ENCODE measurements around the gene B3GALT5.
"Not testable (repeated sequence)": the region's sequence is repeated elsewhere in the genome, so short reads cannot be mapped to it uniquely, and the experiment has no call there.

B3GALT5 gene

GRCh38 chr21:39612233-39613040 is at the start of gene B3GALT5:
TSS of gene B3GALT5 (plus strand) at chr21:39612940. CDS start at chr21:39660560, 47,620 bp downstream.
- DNase-seq (ENCODE audit: low read depth), result peak; percentile 38

GRCh38 chr21:39564200-39564599 is 48.5 kb upstream of the B3GALT5 start:
- no peak for DNase-seq (ENCODE audit: low read depth)

GRCh38 chr21:39567180-39567972 is 45.4 kb upstream of the B3GALT5 start:
- no peak for DNase-seq (ENCODE audit: low read depth)

- no peak for DNase-seq (ENCODE audit: low read depth)
These were observed 44.4 kb upstream of the B3GALT5 start for GRCh38 chr21:39568361-39568760.

GRCh38 chr21:39575775-39576174 is 37.0 kb upstream of the B3GALT5 start:
- DNase-seq (ENCODE audit: low read depth), result peak; percentile 28

GRCh38 chr21:39576518-39577128 is 36.1 kb upstream of the B3GALT5 start:
- DNase-seq (ENCODE audit: low read depth), result no peak

- no peak for DNase-seq (ENCODE audit: low read depth)
These were observed 32.9 kb upstream of the B3GALT5 start for GRCh38 chr21:39579734-39580332.

GRCh38 chr21:39580744-39581143 is 32.0 kb upstream of the B3GALT5 start:
- no peak for DNase-seq (ENCODE audit: low read depth)

- no peak for DNase-seq (ENCODE audit: low read depth)
These were observed 31.3 kb upstream of the B3GALT5 start for GRCh38 chr21:39581414-39581813.

GRCh38 chr21:39582749-39583148 is 30.0 kb upstream of the B3GALT5 start:
- DNase-seq (ENCODE audit: low read depth), result no peak

GRCh38 chr21:39583586-39583985 is 29.2 kb upstream of the B3GALT5 start:
- not testable (repeated sequence) for DNase-seq (ENCODE audit: low read depth)

- no peak for DNase-seq (ENCODE audit: low read depth)
These were observed 25.4 kb upstream of the B3GALT5 start for GRCh38 chr21:39587376-39587775.

- DNase-seq (ENCODE audit: low read depth), result no peak
These were observed 23.9 kb upstream of the B3GALT5 start for GRCh38 chr21:39588884-39589283.

- peak; percentile 26 for DNase-seq (ENCODE audit: low read depth)
These were observed 19.2 kb upstream of the B3GALT5 start for GRCh38 chr21:39593522-39593921.

- no peak for DNase-seq (ENCODE audit: low read depth)
These were observed 17.3 kb upstream of the B3GALT5 start for GRCh38 chr21:39595465-39595864.

GRCh38 chr21:39597595-39597994 is 15.1 kb upstream of the B3GALT5 start:
- no peak for DNase-seq (ENCODE audit: low read depth)

GRCh38 chr21:39599191-39599970 is 13.4 kb upstream of the B3GALT5 start:
- no peak for DNase-seq (ENCODE audit: low read depth)

GRCh38 chr21:39601187-39601928 is 11.4 kb upstream of the B3GALT5 start:
- DNase-seq (ENCODE audit: low read depth), result no peak

- no peak for DNase-seq (ENCODE audit: low read depth)
These were observed 10.6 kb upstream of the B3GALT5 start for GRCh38 chr21:39602076-39602689.

- no peak for DNase-seq (ENCODE audit: low read depth)
These were observed 9.9 kb upstream of the B3GALT5 start for GRCh38 chr21:39602793-39603192.

All from iris pigment epithelial cell (primary cell).